MM.1S (cell line): ENCODE measurements around the gene SNORC.

Source experiments
- DNase-seq: peaks from one replicate; pipeline ENCODE4 v3.0.0-alpha.2; 2015
- H2AFZ ChIP-seq: fragments of 300-600 bp; sonication (generic); 2 replicates; pipeline ENCODE4 v1.6.0; 2016; ENCODE audit warnings: antibody characterized with exemption, low read length
- H3F3A ChIP-seq: fragments of 300-600 bp; sonication (generic); 2 replicates; pipeline ENCODE4 v1.6.1; 2016; ENCODE audit warnings: mild to moderate bottlenecking, antibody characterized with exemption, low read length, moderate library complexity, mixed read lengths; ENCODE audit not compliant: insufficient read depth
- H3K27ac ChIP-seq: fragments of 300-600 bp; sonication (generic); 2 replicates; pipeline ENCODE4 v1.5.1; 2016; ENCODE audit warnings: mild to moderate bottlenecking, low read length
- H3K27me3 ChIP-seq: fragments of 300-600 bp; sonication (generic); replicated peaks from 2 replicates; pipeline ENCODE4 v1.6.0; 2016; ENCODE audit warnings: low read length; ENCODE audit not compliant: insufficient read depth
- H3K36me3 ChIP-seq: fragments of 300-600 bp; sonication (generic); replicated peaks from 2 replicates; pipeline ENCODE4 v1.6.1; 2016; ENCODE audit warnings: mild to moderate bottlenecking, low read length, mixed read lengths; ENCODE audit not compliant: insufficient read depth
- H3K4me1 ChIP-seq: fragments of 300-600 bp; sonication (generic); 2 replicates; pipeline ENCODE4 v1.6.1; 2016; ENCODE audit warnings: low read length, mixed read lengths
- H3K4me2 ChIP-seq: fragments of 300-600 bp; sonication (generic); 2 replicates; pipeline ENCODE4 v1.6.0; 2016; ENCODE audit warnings: low read depth, low read length
- H3K4me3 ChIP-seq: fragments of 300-600 bp; sonication (generic); 2 replicates; pipeline ENCODE4 v1.5.1; 2016; ENCODE audit warnings: low read length, mixed read lengths
- H3K79me2 ChIP-seq: fragments of 300-600 bp; sonication (generic); 2 replicates; pipeline ENCODE4 v1.6.1; 2016; ENCODE audit warnings: mixed run types, low read length, mixed read lengths
- H3K9ac ChIP-seq: fragments of 300-600 bp; sonication (generic); 2 replicates; pipeline ENCODE4 v1.6.1; 2016; ENCODE audit warnings: low read length, mixed read lengths
- H3K9me2 ChIP-seq: fragments of 300-600 bp; sonication (generic); replicated peaks from 2 replicates; pipeline ENCODE4 v1.6.1; 2016; ENCODE audit warnings: mild to moderate bottlenecking, low read length, mixed read lengths; ENCODE audit not compliant: insufficient read depth
- H3K9me3 ChIP-seq: fragments of 300-600 bp; sonication (generic); replicated peaks from 2 replicates; pipeline ENCODE4 v1.6.1; 2016; ENCODE audit warnings: mild to moderate bottlenecking, low read length, mixed read lengths; ENCODE audit not compliant: insufficient read depth
- H4K20me1 ChIP-seq: fragments of 300-600 bp; sonication (generic); 2 replicates; pipeline ENCODE4 v1.6.1; 2016; ENCODE audit warnings: mild to moderate bottlenecking, low read length, moderate library complexity, mixed read lengths; ENCODE audit not compliant: insufficient read depth
- CTCF ChIP-seq: fragments of 300-600 bp; sonication (generic); IDR thresholded peaks from 2 replicates; pipeline ENCODE4 v1.5.1; 2016; ENCODE audit warnings: antibody characterized with exemption, low read length, mixed read lengths
- EZH2 ChIP-seq: fragments of 300-600 bp; sonication (generic); optimal IDR thresholded peaks from 2 replicates; pipeline ENCODE3; 2017; ENCODE audit warnings: low read depth, mild to moderate bottlenecking, antibody characterized with exemption, low read length, mixed read lengths
- EZH2phosphoT487 ChIP-seq: fragments of 300-600 bp; sonication (generic); IDR thresholded peaks from 2 replicates; pipeline ENCODE4 v1.6.1; 2018; ENCODE audit warnings: antibody characterized with exemption, low read length

Gene SNORC

GRCh38 chr2:232874677-232875223, 4.7 kb downstream of the SNORC start:
- TF ChIP-seq EZH2 (no peak), EZH2phosphoT487 (no peak), CTCF (no peak)
- Histone ChIP-seq H3K4me1 (no peaks in the 10 kb centered on the region), H3K9me2 (no peaks in the 10 kb centered on the region), H3K79me2 (no peaks in the 10 kb centered on the region), H3K9me3 (no peaks in the 10 kb centered on the region), H3K27me3 (no peaks in the 10 kb centered on the region), H3K9ac (no peak overlapping the region), H3K4me2 (no peak overlapping the region), H3K4me3 (no peak overlapping the region), H4K20me1 (no peaks in the 10 kb centered on the region), H3K27ac (no peak overlapping the region), H2AFZ (no peak overlapping the region), H3K36me3 (no peaks in the 10 kb centered on the region), H3F3A (no peaks in the 10 kb centered on the region)
- no peak for DNase-seq

- H3K4me2 ChIP-seq, result 0 out of 2 replicates have a peak overlapping the region, but pooled peaks have one; percentile 29
- DNase-seq, result no peak
- no peaks in the 10 kb centered on the region for H3K27me3 ChIP-seq
- H2AFZ ChIP-seq, result no peak overlapping the region
- no peaks in the 10 kb centered on the region for H3K79me2 ChIP-seq
- no peaks in the 10 kb centered on the region for H4K20me1 ChIP-seq
- no peak overlapping the region for H3K4me3 ChIP-seq
- H3K36me3 ChIP-seq, result no peaks in the 10 kb centered on the region
- TF ChIP-seq CTCF (no peak), EZH2phosphoT487 (no peak), EZH2 (no peak)
- no peaks in the 10 kb centered on the region for H3F3A ChIP-seq
- H3K27ac ChIP-seq, result no peak overlapping the region
- no peaks in the 10 kb centered on the region for H3K9me2 ChIP-seq
- no peak overlapping the region for H3K9ac ChIP-seq
- no peaks in the 10 kb centered on the region for H3K9me3 ChIP-seq
- no peaks in the 10 kb centered on the region for H3K4me1 ChIP-seq
Observed at GRCh38 chr2:232875256-232876121, 5.4 kb downstream of the SNORC start.

GRCh38 chr2:232876161-232876977, 6.3 kb downstream of the SNORC start:
- H3K27ac ChIP-seq, result no peak overlapping the region
- no peaks in the 10 kb centered on the region for H3K36me3 ChIP-seq
- H3F3A ChIP-seq, result no peaks in the 10 kb centered on the region
- H3K4me3 ChIP-seq, result no peak overlapping the region
- TF ChIP-seq EZH2 (no peak), EZH2phosphoT487 (no peak), CTCF (no peak)
- no peaks in the 10 kb centered on the region for H4K20me1 ChIP-seq
- no peaks in the 10 kb centered on the region for H3K27me3 ChIP-seq
- no peak overlapping the region for H3K4me2 ChIP-seq
- H3K9ac ChIP-seq, result no peak overlapping the region
- no peak overlapping the region for H2AFZ ChIP-seq
- no peaks in the 10 kb centered on the region for H3K9me3 ChIP-seq
- no peaks in the 10 kb centered on the region for H3K4me1 ChIP-seq
- no peaks in the 10 kb centered on the region for H3K9me2 ChIP-seq
- peak; percentile 22 for DNase-seq
- no peaks in the 10 kb centered on the region for H3K79me2 ChIP-seq
